Pericardium fibroblast (primary cell): ENCODE results near the gene VSIG8. TPM values are rescaled to one million over a fixed set of nuclear protein-coding genes. Genes with fewer than 3 reads are reported as not detected.

ENCODE experiments used
- total RNA-seq: library from RNA; depleted of rRNA; stranded (reverse); fragments of >200 nt; gene quantifications from 2 replicates; pipeline ENCODE4 v1.2.3, GENCODE V29; 2015

VSIG8 gene, protein sequence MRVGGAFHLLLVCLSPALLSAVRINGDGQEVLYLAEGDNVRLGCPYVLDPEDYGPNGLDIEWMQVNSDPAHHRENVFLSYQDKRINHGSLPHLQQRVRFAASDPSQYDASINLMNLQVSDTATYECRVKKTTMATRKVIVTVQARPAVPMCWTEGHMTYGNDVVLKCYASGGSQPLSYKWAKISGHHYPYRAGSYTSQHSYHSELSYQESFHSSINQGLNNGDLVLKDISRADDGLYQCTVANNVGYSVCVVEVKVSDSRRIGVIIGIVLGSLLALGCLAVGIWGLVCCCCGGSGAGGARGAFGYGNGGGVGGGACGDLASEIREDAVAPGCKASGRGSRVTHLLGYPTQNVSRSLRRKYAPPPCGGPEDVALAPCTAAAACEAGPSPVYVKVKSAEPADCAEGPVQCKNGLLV
- total RNA-seq: 0.12 TPM in 1 of 2 replicates, not detected in the other

DNA sequence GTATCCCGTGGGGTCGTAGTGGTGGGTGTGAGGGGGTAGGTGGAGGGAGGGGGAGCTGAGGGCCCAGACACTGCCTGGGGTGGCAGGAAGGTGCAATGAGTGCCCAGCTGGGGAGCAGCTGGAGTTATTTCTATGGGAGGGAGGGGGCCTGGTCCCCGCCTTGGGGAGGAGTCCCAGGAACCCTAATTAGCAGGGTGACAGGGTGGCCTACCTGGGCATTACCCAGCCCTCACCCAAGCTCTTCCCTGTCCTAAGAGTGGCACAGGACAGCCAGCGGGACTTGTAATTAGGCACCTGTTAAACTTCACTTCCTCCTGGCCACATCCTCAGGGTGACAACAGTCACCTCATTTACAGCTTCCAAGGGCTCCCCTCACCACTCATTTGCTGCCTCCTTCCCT, at the start of gene VSIG8:
Gene VSIG8, minus strand, starts transcription at position 101 of the 400 bp plus-strand sequence. CDS start 136 bp downstream, outside the sequence.

DNA sequence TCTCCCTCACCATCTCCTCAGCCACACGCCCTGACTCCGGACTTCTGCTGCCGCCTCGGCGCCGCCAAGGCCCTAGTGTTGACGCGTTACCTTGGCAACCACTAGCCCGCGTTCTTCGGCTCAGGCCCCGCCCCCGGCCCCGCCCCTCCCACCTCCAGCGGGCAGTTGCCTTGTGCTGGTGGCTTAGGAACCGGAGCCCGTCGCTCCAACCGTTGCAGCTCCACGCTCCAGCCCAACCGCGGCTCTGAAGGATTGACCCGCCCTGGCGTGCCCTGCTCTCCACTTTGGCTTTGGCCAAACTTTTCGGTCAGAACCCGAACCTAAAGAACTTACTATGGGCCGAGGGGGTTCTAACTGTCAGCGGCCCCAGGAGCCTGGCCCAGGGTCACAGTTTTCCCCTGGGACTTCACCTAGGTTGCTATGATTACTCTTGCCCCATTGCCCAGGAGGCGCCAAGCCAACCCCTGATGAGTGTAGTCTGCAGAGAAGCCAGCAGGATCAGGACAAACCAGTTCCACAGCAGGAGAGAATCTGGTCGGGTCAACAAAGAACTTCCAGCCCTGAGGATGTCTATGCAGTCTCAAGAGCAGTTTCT, 37.7 kb upstream of the VSIG8 start, which contains the start of gene CFAP45:
Gene CFAP45, minus strand, starts transcription at position 80 of the 595 bp plus-strand sequence. Its CDS starts 67 bp downstream, at position 13.

DNA sequence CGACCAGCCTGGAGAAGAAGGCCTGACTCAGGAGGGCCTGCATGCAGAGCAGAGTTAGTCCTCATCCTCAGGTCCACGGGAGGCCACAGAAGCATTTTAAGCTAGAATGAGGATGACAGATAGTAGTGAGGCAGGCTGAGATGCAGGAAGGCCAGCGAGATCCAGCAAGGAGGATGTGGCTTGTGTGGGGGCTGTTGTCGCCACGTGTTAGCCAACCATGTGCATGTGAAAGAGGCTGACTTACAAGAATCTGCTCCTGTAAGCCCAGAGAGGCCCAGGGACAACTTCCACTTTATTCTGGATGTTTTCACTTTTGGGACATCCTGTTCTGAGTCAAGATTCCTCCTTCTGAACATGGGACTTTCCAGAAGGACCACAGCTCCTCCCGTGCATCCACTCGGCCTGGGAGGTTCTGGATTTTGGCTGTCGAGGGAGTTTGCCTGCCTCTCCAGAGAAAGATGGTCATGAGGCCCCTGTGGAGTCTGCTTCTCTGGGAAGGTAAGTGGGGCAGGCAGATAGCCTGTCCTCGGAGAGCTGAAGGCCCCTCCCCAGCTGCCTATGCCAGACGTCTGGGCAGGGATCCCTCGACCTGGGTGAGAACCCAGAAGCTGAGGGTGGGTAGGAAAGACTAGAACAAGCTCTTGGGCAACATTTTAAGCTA, 35.9 kb downstream of the VSIG8 start, which contains the start of gene SLAMF8:
Gene SLAMF8, plus strand, starts transcription at position 433 of the 661 bp plus-strand sequence. Its CDS starts 26 bp downstream, at position 459.

Other genes with a start within 250 kb of the VSIG8 start
- gene CRP, start 148.1 kb downstream of the VSIG8 start, total RNA-seq: 0.23 TPM in 1 of 2 replicates, not detected in the other
- gene DUSP23, start 81.7 kb downstream of the VSIG8 start, total RNA-seq: 36.9 and 104 TPM in 2 replicates
- not detected in 2 replicates for gene FCRL6, start 60.3 kb downstream of the VSIG8 start, total RNA-seq
- 0.09 and 1.5 TPM in 2 replicates for gene SLAMF8, start 35.8 kb downstream of the VSIG8 start, total RNA-seq
- 0.12 TPM in 1 of 2 replicates, not detected in the other for gene CFAP45, start 37.5 kb upstream of the VSIG8 start, total RNA-seq
- 251 and 454 TPM in 2 replicates for gene TAGLN2, start 62.9 kb upstream of the VSIG8 start, total RNA-seq
- gene IGSF9, start 83.0 kb upstream of the VSIG8 start, total RNA-seq: 0.09 and 2.0 TPM in 2 replicates
- not detected in 2 replicates for gene SLAMF9, start 91.6 kb upstream of the VSIG8 start, total RNA-seq
- gene PIGM, start 169.3 kb upstream of the VSIG8 start, total RNA-seq: 2.3 TPM in 2 replicates
- 0.12 TPM in 1 of 2 replicates, not detected in the other for gene KCNJ10, start 207.5 kb upstream of the VSIG8 start, total RNA-seq
- gene KCNJ9, start 218.9 kb upstream of the VSIG8 start, total RNA-seq: 0.60 TPM in 1 of 2 replicates, not detected in the other
- gene IGSF8, start 236.0 kb upstream of the VSIG8 start, total RNA-seq: 11.2 and 15.9 TPM in 2 replicates